Glutamatergic neuron (in vitro differentiated cells): Measurements from ENCODE around the gene PLXDC2. TPM values are rescaled to one million over a fixed set of nuclear protein-coding genes. Genes with fewer than 3 reads are reported as not detected.

Experiments
- DNase-seq: peaks from one replicate; pipeline ENCODE4 v3.0.0; 2022
- H3K27ac Mint-ChIP-seq: one replicate; pipeline ENCODE4 v1.8.0; 2020; ENCODE audit warnings: mild to moderate bottlenecking, mixed read lengths, inconsistent platforms; ENCODE audit not compliant: unreplicated experiment
- H3K27me3 Mint-ChIP-seq: one replicate; pipeline ENCODE4 v1.8.0; 2020; ENCODE audit warnings: mild to moderate bottlenecking, moderate library complexity, mixed read lengths, inconsistent platforms; ENCODE audit not compliant: unreplicated experiment
- H3K36me3 Mint-ChIP-seq: one replicate; pipeline ENCODE4 v1.8.0; 2020; ENCODE audit warnings: mild to moderate bottlenecking, mixed read lengths, inconsistent platforms; ENCODE audit not compliant: unreplicated experiment
- H3K4me1 Mint-ChIP-seq: one replicate; pipeline ENCODE4 v1.8.0; 2020; ENCODE audit warnings: mild to moderate bottlenecking, low read depth, mixed read lengths, inconsistent platforms; ENCODE audit not compliant: unreplicated experiment
- H3K4me3 Mint-ChIP-seq: one replicate; pipeline ENCODE4 v1.8.0; 2020; ENCODE audit warnings: mild to moderate bottlenecking, mixed read lengths, inconsistent platforms; ENCODE audit not compliant: unreplicated experiment
- H3K9me3 Mint-ChIP-seq: one replicate; pipeline ENCODE4 v1.8.0; 2020; ENCODE audit warnings: mild to moderate bottlenecking, moderate library complexity, mixed read lengths, inconsistent platforms; ENCODE audit not compliant: unreplicated experiment
- total RNA-seq: library from RNA; stranded (reverse); fragmentation: NEBNext Ultra II Directional; extraction: Animal tissue kit (Norgen Biotek cat#: 25700); gene quantifications from one replicate; pipeline ENCODE4 v1.2.1, GENCODE V29; 2021; ENCODE audit not compliant: unreplicated experiment
- TF ChIP-seq, protein P1 (sequence below): fragments of 200-600 bp; sonication (generic); IDR thresholded peaks from one replicate; pipeline ENCODE4 v1.5.0; 2021; ENCODE audit not compliant: partially characterized antibody, unreplicated experiment

PLXDC2 gene
- total RNA-seq, 1 donor from 2014 or later = 3.9 TPM

DNA sequence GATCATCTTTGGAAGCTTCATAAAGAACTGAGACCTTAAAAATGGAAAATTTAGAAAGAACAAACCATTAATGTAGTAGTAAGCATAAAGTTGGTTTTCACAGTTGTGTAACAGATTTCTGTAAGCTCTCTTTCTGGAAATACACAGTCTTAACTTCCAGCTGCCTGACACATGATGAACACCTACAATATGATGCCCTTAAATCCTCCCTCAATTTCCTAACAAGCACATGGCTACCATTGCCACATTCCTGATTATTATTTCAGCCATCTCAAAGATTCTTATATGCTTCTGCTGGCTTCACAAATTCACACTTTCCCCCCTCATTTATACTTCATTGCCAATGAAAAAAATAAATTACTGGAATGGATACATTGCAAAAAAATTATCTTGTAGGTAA lies 49.4 kb downstream of the PLXDC2 start:
- DNase-seq = no peak
- Mint-ChIP-seq H3K36me3 (no peaks in the 10 kb centered on the region), H3K4me1 (no peaks in the 10 kb centered on the region), H3K27ac (no peak overlapping the region), H3K4me3 (no peak overlapping the region), H3K27me3 (no peaks in the 10 kb centered on the region), H3K9me3 (no peaks in the 10 kb centered on the region)
- TF ChIP-seq, protein P1, sequence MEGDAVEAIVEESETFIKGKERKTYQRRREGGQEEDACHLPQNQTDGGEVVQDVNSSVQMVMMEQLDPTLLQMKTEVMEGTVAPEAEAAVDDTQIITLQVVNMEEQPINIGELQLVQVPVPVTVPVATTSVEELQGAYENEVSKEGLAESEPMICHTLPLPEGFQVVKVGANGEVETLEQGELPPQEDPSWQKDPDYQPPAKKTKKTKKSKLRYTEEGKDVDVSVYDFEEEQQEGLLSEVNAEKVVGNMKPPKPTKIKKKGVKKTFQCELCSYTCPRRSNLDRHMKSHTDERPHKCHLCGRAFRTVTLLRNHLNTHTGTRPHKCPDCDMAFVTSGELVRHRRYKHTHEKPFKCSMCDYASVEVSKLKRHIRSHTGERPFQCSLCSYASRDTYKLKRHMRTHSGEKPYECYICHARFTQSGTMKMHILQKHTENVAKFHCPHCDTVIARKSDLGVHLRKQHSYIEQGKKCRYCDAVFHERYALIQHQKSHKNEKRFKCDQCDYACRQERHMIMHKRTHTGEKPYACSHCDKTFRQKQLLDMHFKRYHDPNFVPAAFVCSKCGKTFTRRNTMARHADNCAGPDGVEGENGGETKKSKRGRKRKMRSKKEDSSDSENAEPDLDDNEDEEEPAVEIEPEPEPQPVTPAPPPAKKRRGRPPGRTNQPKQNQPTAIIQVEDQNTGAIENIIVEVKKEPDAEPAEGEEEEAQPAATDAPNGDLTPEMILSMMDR = no peak

DNA sequence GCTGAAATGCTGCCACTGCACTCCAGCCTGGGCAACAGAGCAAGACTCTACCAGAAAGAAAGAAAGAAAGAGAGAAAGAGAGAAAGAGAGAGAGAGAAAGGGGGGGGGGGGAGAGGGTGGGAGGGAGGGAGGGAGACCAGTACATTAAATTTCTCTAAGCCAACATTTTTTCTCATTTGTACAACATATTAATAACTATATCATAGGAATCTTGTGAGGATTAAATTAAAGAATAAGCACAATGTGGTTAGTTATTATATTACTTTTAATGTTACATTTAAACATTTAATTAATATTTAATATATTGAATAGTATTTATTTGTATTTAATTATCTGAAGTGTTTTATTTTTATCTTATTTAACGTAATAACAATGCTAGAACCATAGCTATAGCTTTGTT lies 53.1 kb downstream of the PLXDC2 start:
- Mint-ChIP-seq H3K27ac (no peak overlapping the region), H3K27me3 (no peaks in the 10 kb centered on the region), H3K9me3 (no peaks in the 10 kb centered on the region), H3K4me1 (no peaks in the 10 kb centered on the region), H3K36me3 (no peaks in the 10 kb centered on the region), H3K4me3 (no peak overlapping the region)
- no peak for DNase-seq
- TF ChIP-seq, protein P1 = no peak

DNA sequence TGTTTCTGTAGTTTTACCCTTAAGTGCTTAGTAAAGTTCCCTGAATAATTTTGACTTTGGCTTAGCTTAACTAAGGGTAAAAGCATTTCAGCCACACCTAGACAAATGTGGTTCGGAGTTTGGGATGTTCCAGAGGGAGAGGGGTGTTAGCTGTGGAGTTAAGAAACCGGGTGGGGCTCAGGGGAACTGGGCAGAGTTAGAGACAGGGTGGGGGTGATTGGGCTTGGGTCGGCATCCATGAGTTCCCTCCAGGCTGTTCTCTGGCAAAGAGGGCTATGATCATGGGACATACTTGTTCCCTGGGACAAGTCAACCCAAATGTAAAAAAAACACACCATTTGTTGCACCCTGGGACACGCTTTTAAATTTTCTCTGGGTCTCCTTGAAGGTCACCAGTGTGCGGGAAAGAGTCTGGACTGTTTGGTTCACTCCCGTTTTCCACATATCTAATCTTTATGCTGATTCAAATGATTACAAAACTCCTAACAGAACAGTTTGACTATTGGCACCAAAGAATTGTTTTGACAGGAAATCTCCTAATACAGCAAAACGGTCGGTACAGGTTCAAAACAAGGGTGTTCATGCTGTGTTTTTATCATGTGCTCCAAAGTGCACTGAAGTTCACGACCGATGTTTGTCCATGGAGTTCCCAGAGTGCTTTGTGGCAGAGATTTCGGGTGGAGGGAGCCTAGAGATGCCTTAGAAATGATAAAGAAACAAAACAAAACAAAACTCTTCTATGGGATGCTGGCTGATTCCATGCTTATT lies 56.5 kb downstream of the PLXDC2 start:
- no peaks in the 10 kb centered on the region for H3K27me3 Mint-ChIP-seq
- H3K4me1 Mint-ChIP-seq = no peaks in the 10 kb centered on the region
- no peaks in the 10 kb centered on the region for H3K9me3 Mint-ChIP-seq
- DNase-seq = no peak
- H3K4me3 Mint-ChIP-seq = no peak overlapping the region
- no peak overlapping the region for H3K27ac Mint-ChIP-seq
- TF ChIP-seq, protein P1 = no peak
- no peaks in the 10 kb centered on the region for H3K36me3 Mint-ChIP-seq

DNA sequence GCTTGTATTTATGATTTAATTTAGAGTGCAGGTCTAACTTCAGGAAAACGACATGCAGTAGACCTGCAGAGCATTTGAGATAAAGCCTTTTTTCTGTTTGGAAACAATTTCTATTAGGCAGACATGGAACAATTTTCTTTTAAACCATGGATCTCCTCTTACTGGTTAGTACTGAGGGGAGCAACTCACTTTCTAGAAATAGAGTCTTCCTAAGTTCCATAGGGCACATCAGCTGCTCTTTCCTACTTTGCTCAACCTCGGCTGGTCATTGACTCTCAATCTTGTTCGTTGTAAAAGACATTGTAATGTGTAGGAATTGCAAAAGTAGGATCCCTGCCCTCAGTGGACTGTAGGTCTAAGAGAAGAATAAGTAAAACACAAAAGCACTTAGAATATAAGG lies 58.0 kb downstream of the PLXDC2 start:
- H3K4me1 Mint-ChIP-seq = no peaks in the 10 kb centered on the region

DNA sequence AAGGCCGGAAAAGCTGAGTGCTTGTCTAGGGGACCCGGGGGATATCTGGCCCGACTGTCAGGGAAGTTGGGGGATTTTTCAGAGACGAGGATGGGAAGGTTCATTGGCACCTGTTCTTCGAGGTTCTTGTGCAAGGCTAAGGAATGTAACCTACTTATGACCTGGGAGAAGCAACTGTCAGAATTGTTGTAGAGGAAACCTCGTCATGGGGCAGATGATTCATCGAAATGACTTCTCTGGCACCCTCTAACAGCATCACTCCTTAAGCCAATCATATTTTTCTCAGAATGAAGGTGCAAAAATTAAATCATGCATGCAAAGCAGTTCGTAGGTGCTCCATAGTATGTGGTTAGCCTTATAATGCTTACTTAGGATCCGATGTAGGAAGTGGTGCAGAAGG lies 58.6 kb downstream of the PLXDC2 start:
- TF ChIP-seq, protein P1 = no peak
- Mint-ChIP-seq H3K4me1 (no peaks in the 10 kb centered on the region), H3K4me3 (no peak overlapping the region), H3K9me3 (no peaks in the 10 kb centered on the region), H3K27me3 (no peaks in the 10 kb centered on the region), H3K27ac (no peak overlapping the region), H3K36me3 (no peaks in the 10 kb centered on the region)
- no peak for DNase-seq

More for the DNA sequence above, 58.0 kb downstream of the PLXDC2 start:
- TF ChIP-seq, protein P1 = no peak
- Mint-ChIP-seq H3K27me3 (no peaks in the 10 kb centered on the region), H3K36me3 (no peaks in the 10 kb centered on the region), H3K27ac (no peak overlapping the region), H3K4me3 (no peak overlapping the region), H3K9me3 (no peaks in the 10 kb centered on the region)
- no peak for DNase-seq
